ENCODE results near the gene PLEKHA7. TPM values are rescaled to one million over a fixed set of nuclear protein-coding genes. Genes with fewer than 3 reads are reported as not detected.
A peak's percentile ranks its signal among the peaks of the same experiment; 100 is the strongest.
"Not testable (repeated sequence)": the region's sequence is repeated elsewhere in the genome, so short reads cannot be mapped to it uniquely, and the experiment has no call there.

The PLEKHA7 gene
- 0.08 and 0.12 TPM in 2 replicates for polyA plus RNA-seq (2012; rRNA removed)
- polyA plus RNA-seq (2012; cell fraction: cytosol; rRNA removed), result 0.03 and 0.04 TPM in 2 replicates
- polyA plus RNA-seq (2012; cell fraction: nucleus; rRNA removed), result 0.45 and 0.46 TPM in 2 replicates

DNA sequence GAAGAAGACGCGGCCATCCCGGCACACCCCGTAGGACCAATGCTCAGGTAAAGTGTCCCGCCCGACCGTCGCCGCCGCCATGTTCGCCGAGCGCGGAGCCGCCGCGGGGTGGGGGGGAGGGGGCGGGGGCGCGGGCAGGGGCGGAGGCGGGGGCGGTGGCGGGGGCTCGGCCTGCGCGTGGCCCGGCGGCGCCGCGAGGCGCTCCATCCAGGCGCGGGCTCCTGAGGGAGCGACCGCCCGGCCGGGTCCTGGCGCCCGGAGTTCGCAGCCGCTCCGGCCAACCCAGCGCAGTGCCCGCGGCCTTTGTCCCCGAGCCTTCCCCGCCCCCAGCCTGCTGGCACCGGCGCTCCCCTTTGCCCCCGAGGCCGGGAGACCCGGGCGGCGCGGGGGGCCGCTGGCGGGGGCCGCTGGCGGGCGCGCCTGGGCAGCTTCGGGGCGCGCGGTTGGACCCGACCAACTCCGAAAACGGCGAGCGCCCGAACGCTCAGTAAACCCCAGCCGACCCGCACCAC, at the start of gene PLEKHA7:
Gene PLEKHA7 (minus strand): TSS at position 94 of the 512 bp plus-strand sequence. CDS start 13 bp downstream, at position 81.
- POLR2A ChIA-PET, result no interaction called here
- Histone ChIP-seq H3K36me3 (replicated peaks in 1 of 2; ENCODE audit: control insufficient read depth in 1 of 2, insufficient read depth in 2 of 2, low read length in 1 of 2) (no peaks in the 10 kb centered on the region), H3K4me2 (peak within 1 kb of the TSS; percentile 74), H3K9me3 (no peaks in the 10 kb centered on the region), H2AFZ (ENCODE audit: low read depth) (no peak within 1 kb of the TSS; the same call in 1 of the 2 replicates), H3K27ac (ENCODE audit: low read depth in 2 of 2, low read length in 1 of 2) (no peak within 1 kb of the TSS), H3F3A (replicated peaks; ENCODE audit: insufficient read depth) (no peaks in the 10 kb centered on the region), H4K20me1 (ENCODE audit: insufficient read depth) (no peaks in the 10 kb centered on the region), H3K9me2 (no peaks in the 10 kb centered on the region), H3K4me1 (ENCODE audit: control insufficient read depth in 1 of 2, insufficient read depth in 2 of 2, low read depth in 1 of 2, low read length in 1 of 2) (peaks cover 0 to 3% of the 10 kb centered on the region in 2 experiments; a peak in 1 of 4 replicates), H3K27me3 (ENCODE audit: insufficient read depth) (peaks cover 49% of the 10 kb centered on the region), H3K79me2 (ENCODE audit: insufficient read depth) (no peaks in the 10 kb centered on the region), H3K9ac (no peak within 1 kb of the TSS), H3K4me3 (ENCODE audit: low read depth in 2 of 2, low read length in 1 of 2) (peak within 1 kb of the TSS; percentile 43 to 55)
- CTCF ChIA-PET, result interaction anchor here (0.9 to 2.7 kb wide), 18 partner anchors 12 to 215 kb away, joined by 3 to 26 read pairs (median 4); no protein-coding TSS in a partner anchor
- DNase-seq, result peak; percentile 85
- TF ChIP-seq NFIC (IDR thresholded peaks at IDR 0.05; ENCODE audit: borderline replicate concordance) (no peak), MXI1 (IDR thresholded peaks at IDR 0.05; ENCODE audit: low read depth, low read length) (no peak), ZBTB33 (IDR thresholded peaks at IDR 0.05; ENCODE audit: borderline replicate concordance, low read depth) (no peak), ELF1 (IDR thresholded peaks at IDR 0.05) (no peak), MEF2A (IDR thresholded peaks at IDR 0.05; ENCODE audit: borderline replicate concordance, low read depth) (no peak)
- TF ChIP-seq, protein P1, sequence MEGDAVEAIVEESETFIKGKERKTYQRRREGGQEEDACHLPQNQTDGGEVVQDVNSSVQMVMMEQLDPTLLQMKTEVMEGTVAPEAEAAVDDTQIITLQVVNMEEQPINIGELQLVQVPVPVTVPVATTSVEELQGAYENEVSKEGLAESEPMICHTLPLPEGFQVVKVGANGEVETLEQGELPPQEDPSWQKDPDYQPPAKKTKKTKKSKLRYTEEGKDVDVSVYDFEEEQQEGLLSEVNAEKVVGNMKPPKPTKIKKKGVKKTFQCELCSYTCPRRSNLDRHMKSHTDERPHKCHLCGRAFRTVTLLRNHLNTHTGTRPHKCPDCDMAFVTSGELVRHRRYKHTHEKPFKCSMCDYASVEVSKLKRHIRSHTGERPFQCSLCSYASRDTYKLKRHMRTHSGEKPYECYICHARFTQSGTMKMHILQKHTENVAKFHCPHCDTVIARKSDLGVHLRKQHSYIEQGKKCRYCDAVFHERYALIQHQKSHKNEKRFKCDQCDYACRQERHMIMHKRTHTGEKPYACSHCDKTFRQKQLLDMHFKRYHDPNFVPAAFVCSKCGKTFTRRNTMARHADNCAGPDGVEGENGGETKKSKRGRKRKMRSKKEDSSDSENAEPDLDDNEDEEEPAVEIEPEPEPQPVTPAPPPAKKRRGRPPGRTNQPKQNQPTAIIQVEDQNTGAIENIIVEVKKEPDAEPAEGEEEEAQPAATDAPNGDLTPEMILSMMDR (IDR thresholded peaks at IDR 0.05), result no peak
- 0% methylated on average over 15 of the region's 76 CpGs for WGBS (ENCODE audit: low lambda C conversion rate)

DNA sequence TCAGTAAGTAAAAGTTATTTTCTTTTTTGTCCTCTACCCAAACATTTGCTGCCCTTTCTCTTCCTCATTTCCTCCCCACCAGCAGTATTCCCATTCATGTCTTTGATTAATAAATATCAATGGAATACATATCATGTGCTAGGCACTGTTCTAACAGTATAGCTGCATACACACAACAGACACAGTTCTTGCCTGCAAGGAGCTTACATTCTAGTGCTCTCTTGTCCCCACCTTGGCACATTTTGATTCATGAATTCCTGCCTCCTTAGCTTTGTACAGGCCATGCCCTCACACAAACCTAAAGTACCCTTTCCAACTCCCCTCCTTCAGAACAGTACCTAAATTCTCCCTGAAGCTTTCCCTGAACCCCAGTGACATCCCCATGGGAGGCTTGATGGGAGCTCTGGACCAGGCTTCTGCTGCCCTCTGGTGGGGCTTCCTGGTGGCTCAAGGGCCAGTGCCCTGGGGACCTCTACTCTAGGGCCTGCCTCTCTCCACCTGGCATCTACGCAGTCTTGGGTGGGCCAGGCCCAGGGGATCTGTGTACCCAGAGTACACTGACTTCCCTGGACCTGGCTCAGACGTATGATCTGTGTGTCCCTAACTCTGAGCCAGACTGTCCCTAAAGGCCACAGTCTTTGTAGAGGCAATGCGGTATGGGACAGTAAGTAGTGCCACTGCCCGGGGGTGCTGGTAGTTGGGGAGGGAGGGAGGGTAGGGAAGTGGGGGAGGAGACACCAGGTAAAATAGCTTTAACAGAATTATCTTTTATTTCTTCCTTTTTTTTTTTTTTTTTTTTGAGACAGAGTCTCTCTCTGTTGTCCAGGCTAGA, 49.2 kb upstream of the PLEKHA7 start:
- Histone ChIP-seq H4K20me1 (ENCODE audit: insufficient read depth) (no peaks in the 10 kb centered on the region), H2AFZ (ENCODE audit: low read depth) (no peak overlapping the region), H3K4me2 (no peak overlapping the region), H3K36me3 (replicated peaks in 1 of 2; ENCODE audit: control insufficient read depth in 1 of 2, insufficient read depth in 2 of 2, low read length in 1 of 2) (no peaks in the 10 kb centered on the region), H3K4me3 (ENCODE audit: low read depth in 2 of 2, low read length in 1 of 2) (no peak overlapping the region; a peak in 1 of 4 replicates), H3K9me2 (no peaks in the 10 kb centered on the region), H3K79me2 (ENCODE audit: insufficient read depth) (no peaks in the 10 kb centered on the region), H3K27me3 (ENCODE audit: insufficient read depth) (no peaks in the 10 kb centered on the region), H3K27ac (ENCODE audit: low read depth in 2 of 2, low read length in 1 of 2) (no peak overlapping the region), H3K9me3 (no peaks in the 10 kb centered on the region), H3K9ac (no peak overlapping the region), H3F3A (replicated peaks; ENCODE audit: insufficient read depth) (no peaks in the 10 kb centered on the region), H3K4me1 (ENCODE audit: control insufficient read depth in 1 of 2, insufficient read depth in 2 of 2, low read depth in 1 of 2, low read length in 1 of 2) (no peaks in the 10 kb centered on the region)
- TF ChIP-seq, protein P1 (IDR thresholded peaks at IDR 0.05), result peak; percentile 75
- TF ChIP-seq RAD21 (IDR thresholded peaks at IDR 0.05; ENCODE audit: low read length) (peak; percentile 89), SMC3 (IDR thresholded peaks at IDR 0.05; ENCODE audit: low read depth, low read length) (peak; percentile 95), YY1 (IDR thresholded peaks at IDR 0.05; ENCODE audit: low read depth) (no peak), TCF12 (IDR thresholded peaks at IDR 0.05) (no peak)
- ChIA-PET CTCF (interaction anchor here (0.6 to 8.8 kb wide), 32 partner anchors 9 to 484 kb away, joined by 3 to 228 read pairs (median 6); partner anchors contain the start of genes OTOG and PLEKHA7), POLR2A (interaction anchor here (1.0 to 1.4 kb wide), 2 partner anchors 14 to 117 kb away, joined by 3 to 5 read pairs; partner anchors contain the start of gene RPS13)
- peak; percentile 79 for DNase-seq
- WGBS (ENCODE audit: low lambda C conversion rate), result 66% methylated on average over 3 of the region's 4 CpGs

- DNase-seq; H3K27ac ChIP-seq (ENCODE audit: low read depth in 2 of 2, low read length in 1 of 2); H3K79me2 ChIP-seq (ENCODE audit: insufficient read depth); H2AFZ ChIP-seq (ENCODE audit: low read depth); H3K4me3 ChIP-seq (ENCODE audit: low read depth in 2 of 2, low read length in 1 of 2); H3K36me3 ChIP-seq (replicated peaks in 1 of 2; ENCODE audit: control insufficient read depth in 1 of 2, insufficient read depth in 2 of 2, low read length in 1 of 2); H3K9me3 ChIP-seq; H3F3A ChIP-seq (replicated peaks; ENCODE audit: insufficient read depth); H3K4me1 ChIP-seq (ENCODE audit: control insufficient read depth in 1 of 2, insufficient read depth in 2 of 2, low read depth in 1 of 2, low read length in 1 of 2); H3K4me2 ChIP-seq; H4K20me1 ChIP-seq (ENCODE audit: insufficient read depth); H3K9me2 ChIP-seq; POLR2A ChIA-PET; CTCF ChIA-PET; H3K27me3 ChIP-seq (ENCODE audit: insufficient read depth); H3K9ac ChIP-seq: not testable (repeated sequence)
- WGBS (ENCODE audit: low lambda C conversion rate), result 93% methylated on average over 20 of the region's 27 CpGs
These were observed 36.9 kb upstream of the PLEKHA7 start for GRCh38 chr11:17051146-17051545.
